ENCODE measurements around the gene SMAD3. TPM values are rescaled to one million over a fixed set of nuclear protein-coding genes. Genes with fewer than 3 reads are reported as not detected.

The SMAD3 gene
- total RNA-seq, 2 donors from 2014 or later, result 57.0 to 94.9 TPM

GRCh38 chr15:67183443-67184169 is 118.2 kb downstream of the SMAD3 start:
- Mint-ChIP-seq H3K9me3 (no peaks in the 10 kb centered on the region), H3K27me3 (no peaks in the 10 kb centered on the region), H3K36me3 (ENCODE audit: low read depth) (peaks cover 84% of the 10 kb centered on the region), H3K4me3 (no peak overlapping the region), H3K27ac (peak overlapping the region; percentile 25), H3K4me1 (peaks cover 28% of the 10 kb centered on the region)
- no peak for ATAC-seq (replicated peaks)

- ATAC-seq (replicated peaks), result no peak
- Mint-ChIP-seq H3K27ac (peak overlapping the region; percentile 92), H3K4me1 (peaks cover 30% of the 10 kb centered on the region)
Measured at GRCh38 chr15:67184208-67184925, 119.0 kb downstream of the SMAD3 start.

GRCh38 chr15:67185051-67185450 is 119.6 kb downstream of the SMAD3 start:
- H3K36me3 Mint-ChIP-seq (ENCODE audit: low read depth), result peaks cover 86% of the 10 kb centered on the region
- peaks cover 23% of the 10 kb centered on the region for H3K4me1 Mint-ChIP-seq
- no peak for ATAC-seq (replicated peaks)
- no peaks in the 10 kb centered on the region for H3K27me3 Mint-ChIP-seq
- H3K27ac Mint-ChIP-seq, result peak overlapping the region; percentile 92
- peak overlapping the region; percentile 47 for H3K4me3 Mint-ChIP-seq
- H3K9me3 Mint-ChIP-seq, result no peaks in the 10 kb centered on the region

More at GRCh38 chr15:67184208-67184925, 119.0 kb downstream of the SMAD3 start:
- H3K4me3 Mint-ChIP-seq, result no peak overlapping the region
- H3K36me3 Mint-ChIP-seq (ENCODE audit: low read depth), result peaks cover 86% of the 10 kb centered on the region
- H3K9me3 Mint-ChIP-seq, result no peaks in the 10 kb centered on the region
- H3K27me3 Mint-ChIP-seq, result no peaks in the 10 kb centered on the region

- Mint-ChIP-seq H3K27me3 (no peaks in the 10 kb centered on the region), H3K36me3 (ENCODE audit: low read depth) (peaks cover 89% of the 10 kb centered on the region), H3K4me3 (peak overlapping the region; percentile 47), H3K4me1 (peaks cover 23% of the 10 kb centered on the region), H3K9me3 (no peaks in the 10 kb centered on the region), H3K27ac (peak overlapping the region; percentile 92)
- peak; percentile 92 for ATAC-seq (replicated peaks)
Measured at GRCh38 chr15:67185621-67186225, 120.3 kb downstream of the SMAD3 start.

- peak overlapping the region; percentile 47 for H3K4me3 Mint-ChIP-seq
- H3K27ac Mint-ChIP-seq, result peak overlapping the region; percentile 92
- H3K36me3 Mint-ChIP-seq (ENCODE audit: low read depth), result peaks cover 95% of the 10 kb centered on the region
- H3K4me1 Mint-ChIP-seq, result peaks cover 23% of the 10 kb centered on the region
- H3K9me3 Mint-ChIP-seq, result no peaks in the 10 kb centered on the region
- no peaks in the 10 kb centered on the region for H3K27me3 Mint-ChIP-seq
- peak; percentile 14 for ATAC-seq (replicated peaks)
Measured at GRCh38 chr15:67186226-67186649, 120.8 kb downstream of the SMAD3 start.

GRCh38 chr15:67186688-67187087 is 121.3 kb downstream of the SMAD3 start:
- H3K4me3 Mint-ChIP-seq, result peak overlapping the region; percentile 47
- H3K9me3 Mint-ChIP-seq, result no peaks in the 10 kb centered on the region
- peaks cover 23% of the 10 kb centered on the region for H3K4me1 Mint-ChIP-seq
- H3K36me3 Mint-ChIP-seq (ENCODE audit: low read depth), result peaks cover 95% of the 10 kb centered on the region
- H3K27ac Mint-ChIP-seq, result peak overlapping the region; percentile 92
- no peak for ATAC-seq (replicated peaks)
- H3K27me3 Mint-ChIP-seq, result no peaks in the 10 kb centered on the region

- Mint-ChIP-seq H3K9me3 (no peaks in the 10 kb centered on the region), H3K27me3 (no peaks in the 10 kb centered on the region), H3K27ac (peak overlapping the region; percentile 92), H3K4me1 (peaks cover 23% of the 10 kb centered on the region), H3K4me3 (no peak overlapping the region), H3K36me3 (ENCODE audit: low read depth) (peaks cover 95% of the 10 kb centered on the region)
- ATAC-seq (replicated peaks), result no peak
Measured at GRCh38 chr15:67187351-67187854, 122.0 kb downstream of the SMAD3 start.

- ATAC-seq (replicated peaks), result no peak
- peak overlapping the region; percentile 75 for H3K27ac Mint-ChIP-seq
- no peaks in the 10 kb centered on the region for H3K9me3 Mint-ChIP-seq
- no peak overlapping the region for H3K4me3 Mint-ChIP-seq
- no peaks in the 10 kb centered on the region for H3K27me3 Mint-ChIP-seq
- H3K4me1 Mint-ChIP-seq, result peaks cover 23% of the 10 kb centered on the region
- H3K36me3 Mint-ChIP-seq (ENCODE audit: low read depth), result peaks cover 98% of the 10 kb centered on the region
Measured at GRCh38 chr15:67188551-67189218, 123.3 kb downstream of the SMAD3 start.

- Mint-ChIP-seq H3K27ac (no peak overlapping the region), H3K9me3 (no peaks in the 10 kb centered on the region), H3K4me1 (peaks cover 28% of the 10 kb centered on the region), H3K4me3 (no peak overlapping the region), H3K36me3 (ENCODE audit: low read depth) (peaks cover 99% of the 10 kb centered on the region), H3K27me3 (no peaks in the 10 kb centered on the region)
- no peak for ATAC-seq (replicated peaks)
Measured at GRCh38 chr15:67189326-67190051, 124.1 kb downstream of the SMAD3 start.

GRCh38 chr15:67190326-67190725 is 124.9 kb downstream of the SMAD3 start:
- peaks cover 22% of the 10 kb centered on the region for H3K4me1 Mint-ChIP-seq
- no peak overlapping the region for H3K4me3 Mint-ChIP-seq
- no peak overlapping the region for H3K27ac Mint-ChIP-seq
- no peak for ATAC-seq (replicated peaks)
- H3K27me3 Mint-ChIP-seq, result no peaks in the 10 kb centered on the region
- H3K9me3 Mint-ChIP-seq, result no peaks in the 10 kb centered on the region
- peaks cover 98% of the 10 kb centered on the region for H3K36me3 Mint-ChIP-seq (ENCODE audit: low read depth)

GRCh38 chr15:67190813-67191212 is 125.4 kb downstream of the SMAD3 start:
- no peak overlapping the region for H3K4me3 Mint-ChIP-seq
- H3K27me3 Mint-ChIP-seq, result no peaks in the 10 kb centered on the region
- no peak for ATAC-seq (replicated peaks)
- H3K9me3 Mint-ChIP-seq, result no peaks in the 10 kb centered on the region
- H3K4me1 Mint-ChIP-seq, result peaks cover 17% of the 10 kb centered on the region
- H3K27ac Mint-ChIP-seq, result no peak overlapping the region
- H3K36me3 Mint-ChIP-seq (ENCODE audit: low read depth), result peaks cover 98% of the 10 kb centered on the region

GRCh38 chr15:67192185-67192820 is 126.9 kb downstream of the SMAD3 start:
- Mint-ChIP-seq H3K9me3 (no peaks in the 10 kb centered on the region), H3K27ac (peak overlapping the region; percentile 72)

GRCh38 chr15:67193223-67193990 is 128.0 kb downstream of the SMAD3 start:
- no peaks in the 10 kb centered on the region for H3K9me3 Mint-ChIP-seq
- H3K27me3 Mint-ChIP-seq, result no peaks in the 10 kb centered on the region
- H3K4me1 Mint-ChIP-seq, result peaks cover 27% of the 10 kb centered on the region
- no peak for ATAC-seq (replicated peaks)
- H3K27ac Mint-ChIP-seq, result peak overlapping the region; percentile 63
- H3K36me3 Mint-ChIP-seq (ENCODE audit: low read depth), result peaks cover 93% of the 10 kb centered on the region
- H3K4me3 Mint-ChIP-seq, result no peak overlapping the region

More at GRCh38 chr15:67192185-67192820, 126.9 kb downstream of the SMAD3 start:
- H3K4me1 Mint-ChIP-seq, result peaks cover 19% of the 10 kb centered on the region
- no peak overlapping the region for H3K4me3 Mint-ChIP-seq
- H3K36me3 Mint-ChIP-seq (ENCODE audit: low read depth), result peaks cover 95% of the 10 kb centered on the region
- no peak for ATAC-seq (replicated peaks)
- no peaks in the 10 kb centered on the region for H3K27me3 Mint-ChIP-seq
